GM21381 (cell line): ENCODE data around the gene SREK1IP1.
"Not testable (repeated sequence)": the region's sequence is repeated elsewhere in the genome, so short reads cannot be mapped to it uniquely, and the experiment has no call there.

Experiments used
- ATAC-seq: cut with Tn5 transposase; IDR thresholded peaks from one replicate; pipeline ENCODE4 v1.9.1; 2021; ENCODE audit warnings: mild to moderate bottlenecking, moderate library complexity; ENCODE audit not compliant: unreplicated experiment

Gene SREK1IP1

DNA sequence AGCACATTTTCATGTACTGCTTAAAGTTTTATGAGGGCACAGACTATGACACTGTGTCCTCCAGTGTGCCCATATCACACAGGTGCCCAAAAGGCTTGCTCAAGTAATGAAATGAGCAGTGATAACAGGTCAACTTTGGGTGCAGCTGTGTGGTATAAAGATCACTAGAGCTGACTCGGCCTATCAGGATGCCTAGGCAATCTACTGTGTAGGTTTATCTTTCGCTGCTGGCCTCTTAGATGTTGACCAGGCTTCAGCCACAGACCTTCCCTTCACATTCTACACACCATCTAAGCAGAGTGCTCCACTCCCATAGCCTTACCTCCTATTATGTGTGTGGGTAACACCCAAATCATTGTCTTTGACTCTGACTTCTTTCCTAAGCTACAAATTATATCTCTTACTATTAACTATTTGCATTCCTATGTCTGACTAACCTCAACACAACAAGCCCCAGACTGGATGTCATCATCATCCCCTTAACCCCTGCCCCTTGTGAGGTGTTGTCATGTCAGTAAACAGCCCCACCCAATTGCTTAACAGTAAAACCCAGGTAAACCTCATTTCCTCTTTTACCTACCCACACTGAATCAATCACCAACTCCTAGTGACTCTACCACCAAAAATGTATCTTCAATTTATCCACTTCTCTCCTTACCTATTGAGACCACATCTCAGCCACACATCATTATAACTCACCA, 2.5 kb downstream of the SREK1IP1 start:
- ATAC-seq, result no peak

DNA sequence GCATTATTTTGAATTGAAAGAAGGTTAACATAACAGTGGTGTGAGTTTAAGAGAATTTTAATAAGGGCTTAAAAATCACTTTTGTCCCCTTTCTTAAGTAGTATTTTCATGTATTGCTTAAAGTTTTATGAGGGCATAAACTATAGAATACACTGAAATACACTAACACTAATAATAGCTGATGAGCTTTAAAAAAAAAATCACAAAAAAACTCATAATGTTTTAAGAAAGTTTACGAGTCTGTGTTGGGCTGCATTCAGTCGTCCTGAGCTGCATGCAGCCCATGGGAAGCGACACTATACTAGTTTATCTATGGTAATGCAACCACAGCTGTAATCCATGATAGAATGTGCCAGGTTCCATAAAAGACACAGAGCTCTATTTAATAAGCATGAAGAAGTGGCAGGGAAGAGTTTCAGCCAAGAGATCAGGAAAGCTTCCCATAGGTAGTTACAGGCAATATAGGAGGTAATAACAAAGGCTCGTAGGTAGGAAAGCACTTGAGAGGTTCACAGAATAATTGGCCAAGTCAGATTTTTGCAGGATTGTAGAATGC, 4.5 kb downstream of the SREK1IP1 start:
- no peak for ATAC-seq

DNA sequence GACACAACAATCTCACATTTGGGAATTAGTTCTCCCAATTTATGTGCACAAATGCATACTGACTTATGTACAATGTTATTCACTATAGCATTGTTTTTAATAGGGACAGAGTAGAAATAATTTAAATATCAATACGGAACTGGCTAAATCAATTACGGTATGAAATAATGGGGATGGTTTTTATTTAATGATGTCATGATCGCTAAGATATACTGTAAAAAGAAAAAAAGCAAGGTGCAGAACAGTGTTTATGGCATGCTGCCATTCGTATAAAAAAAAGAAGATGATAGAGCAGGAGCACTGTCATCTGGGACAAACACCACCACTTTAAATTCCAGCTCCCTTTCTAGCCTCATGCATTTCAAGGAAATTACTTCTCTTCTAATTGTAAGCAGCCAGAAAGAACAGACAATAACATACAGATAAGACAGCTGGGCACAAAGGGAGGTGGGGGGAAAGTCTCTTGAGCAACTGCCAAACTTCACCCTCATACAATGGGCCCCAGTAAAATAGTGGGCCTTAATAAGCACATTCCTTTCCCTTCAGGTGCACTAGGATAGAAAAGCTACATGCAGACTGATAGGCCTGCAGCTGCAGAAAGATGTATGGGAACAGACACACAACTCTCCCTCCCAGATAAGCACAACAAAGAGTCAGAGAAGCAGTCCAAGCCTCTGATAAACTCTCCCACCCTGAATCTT, 8.4 kb downstream of the SREK1IP1 start:
- no peak for ATAC-seq

DNA sequence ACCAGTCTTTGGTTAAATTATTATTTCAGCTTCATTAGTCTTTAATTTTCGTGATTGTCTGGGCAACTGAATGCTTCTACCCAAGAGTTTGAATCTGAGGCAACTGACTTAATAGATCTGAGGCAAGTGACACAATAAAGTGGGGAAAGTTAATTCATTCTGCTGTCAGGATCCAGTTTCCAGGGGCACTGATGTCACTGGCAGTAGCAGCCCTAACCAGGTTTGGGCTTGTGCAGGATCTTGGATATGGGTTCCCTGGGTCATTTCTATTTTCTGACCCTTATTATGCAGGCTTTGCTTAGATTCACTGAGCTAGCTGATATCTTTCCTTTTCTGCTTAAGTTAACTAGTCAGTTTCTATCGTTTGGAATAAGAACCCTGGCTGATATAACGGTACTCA, 9.6 kb downstream of the SREK1IP1 start:
- ATAC-seq, result no peak

DNA sequence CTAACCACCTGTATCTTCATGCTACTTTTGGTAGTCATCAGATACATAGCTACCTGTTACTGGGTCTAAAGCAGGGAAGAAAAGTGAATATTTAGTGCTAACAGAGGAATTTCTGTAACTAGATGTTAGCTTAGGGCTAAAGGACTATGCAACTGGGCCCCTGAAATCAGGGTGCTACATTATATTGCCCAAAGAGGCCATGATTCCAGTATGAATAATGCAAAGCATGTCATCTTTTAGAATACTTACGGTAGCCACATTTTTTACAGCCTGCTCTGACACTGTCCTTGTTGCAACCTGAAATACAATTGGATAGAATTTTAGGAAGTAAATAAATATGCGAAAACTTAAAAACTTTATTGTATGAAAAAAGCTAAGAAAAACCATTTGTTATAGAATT, 14.4 kb downstream of the SREK1IP1 start:
- no peak for ATAC-seq

DNA sequence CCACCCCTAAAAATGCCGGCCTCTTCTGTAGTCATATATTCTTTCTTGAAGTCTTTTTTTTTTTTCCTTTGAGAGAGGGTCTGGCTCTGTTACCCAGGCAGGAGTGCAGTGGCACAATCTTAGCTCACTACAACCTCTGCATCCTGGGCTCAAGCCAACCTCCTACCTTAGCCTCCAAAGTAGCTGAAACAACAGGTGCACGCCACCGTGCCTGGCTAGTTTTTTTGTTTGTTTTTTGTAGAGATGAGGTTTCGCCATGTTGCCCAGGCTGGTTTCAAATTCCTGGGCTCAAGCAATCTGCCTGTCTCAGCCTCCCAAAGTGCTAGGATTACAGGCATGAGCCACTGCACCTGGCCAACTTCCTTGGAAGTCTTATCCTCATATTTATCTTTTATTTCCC, 19.1 kb downstream of the SREK1IP1 start:
- ATAC-seq, result no peak

DNA sequence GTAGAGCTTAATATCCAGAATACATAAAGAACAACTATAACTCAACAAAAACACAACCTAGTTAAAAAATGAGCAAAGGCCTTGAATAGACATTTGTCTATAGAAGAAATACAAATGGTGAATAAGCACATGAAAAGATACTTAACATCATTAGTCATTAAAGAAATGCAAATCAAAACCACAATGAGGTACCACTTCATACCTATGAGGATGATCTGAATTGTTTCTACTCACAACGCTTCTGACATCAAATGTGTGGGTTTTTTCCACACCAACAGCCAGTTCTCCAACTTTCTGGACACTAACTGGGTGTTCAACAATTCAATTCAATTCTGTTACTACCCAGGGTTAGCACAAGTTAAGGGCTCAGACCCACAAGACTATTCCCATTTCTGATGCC, 22.0 kb downstream of the SREK1IP1 start:
- no peak for ATAC-seq

DNA sequence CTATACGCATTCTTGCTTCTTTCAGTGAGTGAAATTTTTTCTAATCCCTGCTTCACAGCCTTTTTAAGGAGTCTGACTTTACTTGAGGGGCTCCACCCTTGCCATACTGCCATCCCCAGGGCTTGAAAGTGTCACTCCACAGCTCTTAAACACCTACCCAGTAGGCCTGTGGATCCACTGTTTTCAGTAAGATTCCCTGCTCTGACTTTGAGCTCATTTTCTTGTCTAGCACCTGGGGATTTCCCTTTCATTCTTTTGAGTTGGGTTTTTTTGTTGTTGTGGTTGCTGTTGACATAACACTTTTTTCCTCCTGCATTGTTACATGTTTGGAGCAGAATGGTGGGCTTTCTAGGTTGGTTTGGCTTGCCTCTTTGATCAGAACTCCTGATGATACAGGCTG, 23.6 kb downstream of the SREK1IP1 start:
- no peak for ATAC-seq

DNA sequence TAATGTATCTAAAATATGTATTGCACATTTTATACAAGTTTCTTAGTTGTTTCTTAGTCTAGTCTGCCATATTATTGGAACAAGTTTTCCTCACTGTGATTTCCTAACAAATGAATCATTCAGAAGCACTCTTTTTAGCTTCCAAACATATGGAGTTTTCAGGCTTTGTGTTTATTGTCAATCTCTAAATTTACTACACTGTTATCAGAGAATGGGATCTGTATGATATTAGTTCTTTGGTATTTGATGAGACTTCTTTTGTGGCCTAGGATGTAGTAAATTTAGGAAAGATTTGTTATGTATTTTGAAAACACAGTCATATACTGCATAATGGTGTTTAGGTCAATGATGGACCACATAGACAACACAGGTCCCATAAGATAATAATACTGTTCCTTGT, 25.7 kb downstream of the SREK1IP1 start:
- no peak for ATAC-seq

DNA sequence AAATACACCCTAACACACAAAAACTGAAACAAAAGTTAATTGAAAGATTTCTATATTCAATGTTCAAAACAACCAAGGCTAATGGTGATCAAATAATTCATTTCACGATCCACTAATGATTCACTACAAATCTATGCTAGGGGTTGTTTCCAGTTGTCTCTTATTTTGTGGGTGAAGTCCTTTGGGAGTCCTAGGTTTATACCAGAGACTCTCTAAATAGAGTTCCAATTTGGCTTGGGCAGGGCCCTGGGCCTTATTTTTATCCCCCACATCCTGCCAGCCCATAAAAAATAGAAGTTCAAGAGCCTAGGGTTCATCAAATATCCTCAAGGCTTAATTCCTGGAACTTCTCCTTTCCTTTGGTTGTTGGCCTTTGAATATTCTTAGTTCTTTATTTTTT, 26.1 kb downstream of the SREK1IP1 start:
- ATAC-seq, result no peak

DNA sequence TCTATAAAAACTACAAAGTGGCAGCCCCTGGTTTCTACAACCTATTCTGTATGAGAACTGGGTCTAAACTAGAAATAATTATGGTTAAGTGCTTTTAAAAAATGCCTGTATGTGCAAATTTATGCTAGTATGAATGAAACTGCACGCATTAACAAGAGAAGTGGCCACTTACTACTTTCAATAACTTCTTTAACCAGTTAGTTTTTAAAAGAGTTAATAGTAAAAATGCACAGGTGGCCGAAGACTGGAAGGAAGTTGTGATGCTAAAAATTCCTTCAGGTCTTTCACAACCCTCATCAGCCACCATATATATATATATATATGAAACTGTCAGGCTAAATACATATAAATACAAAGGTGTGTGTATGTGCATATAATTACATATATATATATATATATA, 41.3 kb downstream of the SREK1IP1 start:
- ATAC-seq, result no peak

DNA sequence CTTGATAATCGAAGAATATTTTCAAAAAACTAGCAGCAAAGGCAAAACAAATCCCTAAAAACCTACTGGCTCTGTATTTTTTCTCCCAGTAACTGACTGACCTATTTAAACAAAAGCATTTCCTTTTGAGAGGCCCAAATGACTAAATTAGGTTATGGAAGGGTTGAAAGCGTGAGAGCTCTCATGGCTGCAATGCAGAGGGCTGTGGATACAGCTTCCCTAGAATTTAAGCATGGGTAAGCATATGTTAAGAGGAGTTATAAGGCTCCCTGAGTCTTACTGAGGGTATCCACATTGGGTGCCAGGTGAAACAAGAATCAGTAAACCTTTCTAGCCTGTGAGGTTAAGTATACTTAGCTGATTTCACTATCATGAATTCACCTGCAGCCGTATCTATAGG, 45.9 kb downstream of the SREK1IP1 start:
- ATAC-seq, result no peak

DNA sequence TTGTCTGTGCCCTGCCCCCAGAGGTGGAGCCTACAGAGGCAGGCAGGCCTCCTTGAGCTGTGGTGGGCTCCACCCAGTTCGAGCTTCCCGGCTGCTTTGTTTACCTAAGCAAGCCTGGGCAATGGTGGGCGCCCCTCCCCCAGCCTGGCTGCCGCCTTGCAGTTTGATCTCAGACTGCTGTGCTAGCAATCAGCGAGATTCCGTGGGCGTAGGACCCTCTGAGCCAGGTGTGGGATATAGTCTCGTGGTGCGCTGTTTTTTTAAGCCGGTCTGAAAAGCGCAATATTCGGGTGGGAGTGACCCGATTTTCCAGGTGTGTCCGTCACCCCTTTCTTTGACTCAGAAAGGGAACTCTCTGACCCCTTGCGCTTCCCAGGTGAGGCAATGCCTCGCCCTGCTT, 54.0 kb downstream of the SREK1IP1 start:
- ATAC-seq, result not testable (repeated sequence)

DNA sequence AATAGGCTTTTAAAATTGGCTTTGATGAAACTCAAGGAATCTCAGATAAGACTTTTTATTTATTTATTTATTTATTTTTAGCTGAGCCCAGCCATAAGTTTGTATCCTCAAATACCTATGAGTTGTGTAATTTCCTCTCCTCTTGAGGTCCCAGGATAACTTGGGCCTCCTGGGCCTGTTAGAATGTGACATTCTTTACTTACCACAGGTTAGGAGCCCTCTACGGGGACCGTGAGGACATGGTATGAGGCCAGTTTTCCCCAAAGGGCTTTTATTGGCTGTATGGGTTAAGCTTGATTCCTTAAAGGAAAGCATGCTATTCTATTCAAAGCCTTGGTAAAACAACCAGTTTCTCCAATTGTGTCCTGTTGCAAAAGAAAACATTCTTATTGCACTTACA, 61.3 kb downstream of the SREK1IP1 start:
- ATAC-seq, result no peak

DNA sequence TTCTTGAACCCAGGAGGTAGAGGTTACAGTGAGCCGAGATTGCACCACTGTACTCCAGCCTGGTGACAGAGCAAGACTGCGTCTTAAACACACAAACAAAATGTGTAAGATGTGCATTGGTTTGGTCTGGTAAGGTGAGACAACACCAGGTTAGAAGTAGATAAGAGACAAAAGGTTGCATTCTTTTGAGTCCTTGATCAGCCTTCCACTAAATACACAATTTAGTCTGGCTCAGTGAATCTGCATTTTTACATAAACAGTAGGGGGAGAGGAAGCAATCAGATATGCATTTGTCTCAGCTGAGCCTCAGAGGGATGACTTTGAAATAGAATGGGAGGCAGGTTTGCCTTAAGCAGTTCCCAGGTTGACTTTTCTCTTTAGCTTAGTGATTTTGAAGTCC, 62.4 kb downstream of the SREK1IP1 start:
- not testable (repeated sequence) for ATAC-seq

DNA sequence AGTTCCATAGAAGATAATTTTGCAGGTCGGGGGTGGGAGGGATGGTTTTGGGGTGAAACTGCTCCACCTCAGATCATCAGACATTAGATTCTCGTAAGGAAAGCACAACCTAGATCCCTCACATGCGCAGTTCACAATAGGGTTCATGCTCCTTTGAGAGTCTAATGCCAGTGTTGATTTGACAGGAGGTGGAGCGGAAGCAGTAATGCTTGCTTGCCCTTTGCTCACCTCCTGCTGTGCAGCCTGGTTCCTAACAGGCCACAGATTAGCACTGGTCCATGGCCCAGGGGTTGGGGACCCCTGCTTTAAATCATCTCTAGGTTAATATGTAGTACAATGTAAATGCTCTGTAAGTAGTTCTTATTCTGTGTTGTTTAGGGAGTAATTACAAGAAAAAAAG, 67.7 kb downstream of the SREK1IP1 start:
- no peak for ATAC-seq

DNA sequence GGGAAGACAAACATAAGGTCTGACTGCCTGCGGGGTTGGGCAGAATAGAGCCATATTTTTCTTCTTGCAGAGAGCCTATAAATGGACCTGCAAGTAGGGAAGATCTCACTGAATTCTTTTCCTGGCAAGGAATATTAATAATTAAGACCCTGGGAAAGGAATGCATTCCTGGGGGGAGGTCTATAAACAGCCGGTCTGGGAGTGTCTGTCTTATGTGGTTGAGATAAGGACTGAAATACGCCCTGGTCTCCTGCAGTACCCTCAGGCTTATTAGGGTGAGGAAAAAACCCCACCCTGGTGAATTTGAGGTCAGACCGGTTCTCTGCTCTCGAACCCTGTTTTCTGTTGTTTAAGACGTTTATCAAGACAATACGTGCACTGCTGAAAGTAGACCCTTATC, 72.1 kb downstream of the SREK1IP1 start:
- ATAC-seq, result not testable (repeated sequence)

DNA sequence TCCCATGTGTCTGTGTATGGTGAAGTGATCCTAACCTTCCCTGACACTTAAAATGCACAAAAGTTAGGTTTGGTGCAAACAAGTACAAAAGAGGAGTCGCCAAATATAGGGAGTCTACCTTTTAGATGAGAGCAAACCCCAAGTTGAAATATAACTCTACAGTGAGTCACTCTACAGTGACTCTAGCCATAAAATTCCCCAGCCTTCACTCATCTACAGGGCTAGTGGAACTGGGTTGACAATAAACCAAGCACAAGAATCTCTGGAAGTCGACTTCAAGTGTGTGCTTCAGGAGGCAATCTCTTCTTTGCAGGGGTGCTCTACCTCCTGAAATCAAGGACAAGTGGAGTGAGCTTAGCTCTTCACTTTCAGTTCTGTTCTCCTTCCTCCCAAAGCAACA, 74.9 kb downstream of the SREK1IP1 start:
- no peak for ATAC-seq

DNA sequence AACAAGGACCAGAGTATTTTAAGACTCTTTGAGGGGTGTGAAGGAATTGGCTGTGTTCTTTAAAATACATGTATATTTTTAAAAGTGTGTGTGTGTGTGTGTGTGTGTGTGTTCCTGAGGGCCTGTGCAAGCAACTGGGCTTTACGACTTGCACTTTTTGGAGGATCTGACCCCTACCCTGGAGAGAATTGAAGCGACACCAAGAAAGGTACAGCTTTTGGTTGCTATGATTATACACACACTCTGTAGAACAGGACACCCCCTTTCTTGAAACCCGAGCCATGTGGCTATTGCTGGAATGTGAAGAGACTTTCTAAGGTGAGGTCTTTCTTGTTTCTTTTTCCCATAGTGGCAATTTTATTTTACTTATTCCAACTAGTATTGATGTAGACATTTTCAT, 77.2 kb downstream of the SREK1IP1 start:
- no peak for ATAC-seq

DNA sequence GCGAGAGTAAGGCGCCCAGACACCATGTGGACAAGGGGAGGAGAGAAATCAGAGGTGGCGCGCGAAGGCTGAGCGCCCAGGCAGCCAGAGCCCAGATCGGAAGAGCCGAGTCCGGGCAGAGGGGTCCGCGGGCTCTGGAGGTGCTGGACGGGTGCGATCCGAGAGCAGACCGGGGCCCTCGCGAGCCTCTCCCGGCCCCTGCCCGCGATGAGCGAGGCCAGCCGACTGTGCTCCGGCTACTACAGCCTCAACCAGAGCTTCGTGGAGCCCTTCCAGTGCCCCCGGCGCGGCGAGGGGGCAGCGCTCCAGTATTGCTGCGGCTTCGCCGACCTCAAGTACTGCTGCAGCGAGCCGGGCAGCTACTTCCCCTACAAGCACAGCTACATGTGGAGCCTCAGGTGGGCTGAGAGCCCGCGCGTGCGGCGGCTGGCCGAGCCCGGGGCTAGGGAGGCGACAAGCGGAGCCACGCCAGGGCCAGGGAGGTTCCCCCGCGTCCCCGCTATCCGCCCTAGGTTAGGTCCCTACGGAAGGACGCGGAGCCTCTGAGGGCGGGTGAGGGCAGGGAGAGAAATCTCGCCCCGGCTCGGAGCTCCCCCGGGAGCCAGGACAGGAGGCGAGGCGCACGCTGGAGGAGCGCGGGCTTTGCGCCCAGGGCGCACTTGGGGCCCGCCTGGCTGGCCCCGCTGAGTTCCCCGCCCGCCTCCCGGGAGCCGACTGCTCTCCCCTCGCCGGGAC, 77.9 kb downstream of the SREK1IP1 start, which contains the start of gene SHISAL2B:
Gene SHISAL2B (plus strand): TSS at position 87 of the 735 bp plus-strand sequence. CDS start 121 bp downstream, at position 208.
- ATAC-seq, result no peak

DNA sequence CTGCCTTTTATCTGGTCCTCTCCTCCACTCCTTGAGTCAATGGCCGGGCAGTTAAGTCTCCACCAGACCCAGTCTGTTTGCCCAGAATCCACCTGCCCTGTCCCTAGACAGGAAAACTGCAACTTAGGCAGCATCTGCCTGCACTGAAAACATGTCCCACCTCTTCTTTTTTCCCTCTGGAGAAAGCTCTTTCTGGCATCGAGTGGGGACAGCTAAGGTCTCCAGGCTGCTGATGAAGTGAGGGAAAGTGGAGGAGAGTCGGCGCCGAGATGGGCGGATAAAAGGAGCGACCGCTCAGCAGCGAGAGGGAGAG, 78.4 kb downstream of the SREK1IP1 start:
- ATAC-seq, result no peak

DNA sequence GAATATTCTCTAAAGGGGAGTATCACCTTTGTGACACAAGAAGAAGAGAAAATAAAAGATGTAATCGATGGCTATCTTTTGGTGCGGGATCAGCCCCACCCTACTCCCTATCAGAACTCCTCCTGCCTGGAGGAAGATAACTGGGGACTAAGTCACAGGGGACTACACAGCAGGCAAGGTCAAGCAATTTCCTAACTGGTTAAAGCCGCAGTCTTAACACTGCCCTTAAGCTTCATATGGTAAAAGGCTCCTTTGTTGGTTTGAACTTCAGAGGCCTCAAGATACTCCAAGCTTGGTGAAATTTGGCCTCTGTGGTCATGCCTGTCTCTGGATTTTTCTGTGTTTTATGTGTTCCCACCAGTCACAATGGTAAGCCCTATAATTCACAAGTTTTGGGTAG, 79.5 kb downstream of the SREK1IP1 start:
- no peak for ATAC-seq
